ENCODE data around the gene DMD. TPM values are rescaled to one million over a fixed set of nuclear protein-coding genes. Genes with fewer than 3 reads are reported as not detected.

The DMD gene
- total and polyA plus RNA-seq, 2 of the 13 experiments (the other 11 are each of a cell fraction or from before 2014, with no cell fraction given) = 17.6 to 25.9 TPM

DNA sequence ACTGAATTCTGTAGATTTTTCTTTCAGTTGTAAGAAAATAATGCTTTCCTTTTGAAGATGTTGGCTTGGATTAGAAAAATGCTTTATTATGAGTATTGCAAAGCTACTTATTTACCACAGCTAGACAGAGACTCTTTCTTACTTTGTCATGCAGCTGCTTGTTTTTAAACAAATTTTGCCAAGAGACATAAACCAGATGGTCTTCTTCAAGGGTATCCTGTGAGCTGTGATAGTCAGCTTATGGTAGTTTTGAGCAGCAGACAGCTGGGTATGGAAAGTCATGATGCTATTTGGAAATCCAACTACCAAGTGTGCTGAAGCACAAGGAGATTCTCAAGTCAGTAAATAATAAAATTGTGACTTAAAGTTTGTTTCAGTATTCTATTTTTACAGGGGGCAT lies 941.5 kb downstream of the DMD start:
- Histone ChIP-seq H3K27me3 (ENCODE audit: control insufficient read depth in 1 of 2, insufficient read depth in 2 of 2, low read length in 2 of 2) (no peaks in the 10 kb centered on the region), H3K9me3 (ENCODE audit: low read length) (peaks cover 8% of the 10 kb centered on the region; the same call in 1 of the 2 replicates), H4K20me1 (ENCODE audit: insufficient read depth, low read length) (no peaks in the 10 kb centered on the region), H3K4me2 (ENCODE audit: low read depth, low read length) (no peak overlapping the region), H2AFZ (ENCODE audit: low read length) (no peak overlapping the region), H3K27ac (ENCODE audit: extremely low read length, insufficient read depth, low read length) (no peak overlapping the region), H3K9ac (ENCODE audit: insufficient read depth, low read depth, low read length) (no peak overlapping the region), H3K36me3 (replicated peaks in 1 of 2; ENCODE audit: control insufficient read depth in 1 of 2, insufficient read depth in 2 of 2, low read length in 2 of 2) (no peaks in the 10 kb centered on the region), H3K4me1 (ENCODE audit: insufficient read depth, low read length) (no peaks in the 10 kb centered on the region), H3K4me3 (replicated peaks in 1 of 3; ENCODE audit: insufficient read depth in 1 of 3, low read depth in 2 of 3, low read length in 3 of 3) (no peak overlapping the region), H3K79me2 (ENCODE audit: insufficient read depth, low read length) (no peaks in the 10 kb centered on the region)
- no peak for FAIRE-seq
- no peak for ATAC-seq
- ChIA-PET CTCF (ENCODE audit: low intra/inter-chr PET ratio, low total read pairs) (no interaction called here), POLR2A (no interaction called here)
- in situ Hi-C loops (cut with HindIII; ENCODE audit: extremely low pct_ligation_motif_present, low pct_unique_long_range_greater_than_20kb) (no loop called here), intact Hi-C loops (cut with micrococcal nuclease; ENCODE audit: unreplicated experiment) (no loop called here)
- no peak for DNase-seq (ENCODE audit: low spot score)
- TF ChIP-seq GLI4 (CRISPR knock-in tag; IDR thresholded peaks at IDR 0.05; ENCODE audit: borderline replicate concordance) (no peak), ARHGAP35 (CRISPR knock-in tag; IDR thresholded peaks at IDR 0.05; ENCODE audit: borderline replicate concordance) (no peak), TRIM24 (CRISPR knock-in tag; IDR thresholded peaks at IDR 0.05) (no peak), SKI (IDR thresholded peaks at IDR 0.05; ENCODE audit: partially characterized antibody) (no peak), KDM5A (IDR thresholded peaks at IDR 0.05; ENCODE audit: borderline replicate concordance, low read length) (no peak), ZNF792 (CRISPR knock-in tag; IDR thresholded peaks at IDR 0.05) (no peak), ZFP82 (CRISPR knock-in tag; IDR thresholded peaks at IDR 0.05; ENCODE audit: borderline replicate concordance) (no peak), ZNF296 (CRISPR knock-in tag; conservative IDR thresholded peaks at IDR 0.05) (no peak), ZNF563 (CRISPR knock-in tag; IDR thresholded peaks at IDR 0.05) (no peak), THAP11 (CRISPR knock-in tag; IDR thresholded peaks at IDR 0.05) (no peak), MIXL1 (CRISPR knock-in tag; IDR thresholded peaks at IDR 0.05) (no peak), ZNF354B (CRISPR knock-in tag; IDR thresholded peaks at IDR 0.05) (no peak), NFE2 (CRISPR knock-in tag; IDR thresholded peaks at IDR 0.05) (no peak), REXO4 (CRISPR knock-in tag; IDR thresholded peaks at IDR 0.05; ENCODE audit: borderline replicate concordance) (no peak), BATF2 (CRISPR knock-in tag; IDR thresholded peaks at IDR 0.05) (no peak), SRSF4 (IDR thresholded peaks at IDR 0.05; ENCODE audit: low read depth, low read length, poor library complexity, severe bottlenecking) (no peak), MTF1 (CRISPR knock-in tag; IDR thresholded peaks at IDR 0.05) (no peak), ZNF616 (CRISPR knock-in tag; IDR thresholded peaks at IDR 0.05; ENCODE audit: low read depth) (no peak), ZNF510 (CRISPR knock-in tag; IDR thresholded peaks at IDR 0.05; ENCODE audit: low read depth) (no peak)
- TF ChIP-seq, protein P1, sequence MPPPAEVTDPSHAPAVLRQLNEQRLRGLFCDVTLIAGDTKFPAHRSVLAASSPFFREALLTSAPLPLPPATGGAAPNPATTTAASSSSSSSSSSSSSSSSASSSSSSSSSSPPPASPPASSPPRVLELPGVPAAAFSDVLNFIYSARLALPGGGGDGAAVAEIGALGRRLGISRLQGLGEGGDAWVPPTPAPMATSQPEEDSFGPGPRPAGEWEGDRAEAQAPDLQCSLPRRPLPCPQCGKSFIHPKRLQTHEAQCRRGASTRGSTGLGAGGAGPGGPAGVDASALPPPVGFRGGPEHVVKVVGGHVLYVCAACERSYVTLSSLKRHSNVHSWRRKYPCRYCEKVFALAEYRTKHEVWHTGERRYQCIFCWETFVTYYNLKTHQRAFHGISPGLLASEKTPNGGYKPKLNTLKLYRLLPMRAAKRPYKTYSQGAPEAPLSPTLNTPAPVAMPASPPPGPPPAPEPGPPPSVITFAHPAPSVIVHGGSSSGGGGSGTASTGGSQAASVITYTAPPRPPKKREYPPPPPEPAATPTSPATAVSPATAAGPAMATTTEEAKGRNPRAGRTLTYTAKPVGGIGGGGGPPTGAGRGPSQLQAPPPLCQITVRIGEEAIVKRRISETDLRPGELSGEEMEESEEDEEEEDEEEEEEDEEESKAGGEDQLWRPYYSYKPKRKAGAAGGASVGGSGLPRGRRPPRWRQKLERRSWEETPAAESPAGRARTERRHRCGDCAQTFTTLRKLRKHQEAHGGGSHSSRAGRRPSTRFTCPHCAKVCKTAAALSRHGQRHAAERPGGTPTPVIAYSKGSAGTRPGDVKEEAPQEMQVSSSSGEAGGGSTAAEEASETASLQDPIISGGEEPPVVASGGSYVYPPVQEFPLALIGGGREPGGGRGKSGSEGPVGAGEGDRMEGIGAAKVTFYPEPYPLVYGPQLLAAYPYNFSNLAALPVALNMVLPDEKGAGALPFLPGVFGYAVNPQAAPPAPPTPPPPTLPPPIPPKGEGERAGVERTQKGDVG (CRISPR knock-in tag; IDR thresholded peaks at IDR 0.05; ENCODE audit: borderline replicate concordance) = no peak
- BruUV-seq (replicated peaks) = no TSS peak

Data from HepG2 (cell line).